NCI-H146 treated with DMSO at 0.1 percent for 48 hours (cell line): Measurements from ENCODE around the gene NFYA.
"Not testable (repeated sequence)": the region's sequence is repeated elsewhere in the genome, so short reads cannot be mapped to it uniquely, and the experiment has no call there.

Source experiments
- DNase-seq: peaks from one replicate; lab custom pipeline; 2025; ENCODE audit not compliant: unreplicated experiment; lab: John Stamatoyannopoulos, UW

Gene NFYA

DNA sequence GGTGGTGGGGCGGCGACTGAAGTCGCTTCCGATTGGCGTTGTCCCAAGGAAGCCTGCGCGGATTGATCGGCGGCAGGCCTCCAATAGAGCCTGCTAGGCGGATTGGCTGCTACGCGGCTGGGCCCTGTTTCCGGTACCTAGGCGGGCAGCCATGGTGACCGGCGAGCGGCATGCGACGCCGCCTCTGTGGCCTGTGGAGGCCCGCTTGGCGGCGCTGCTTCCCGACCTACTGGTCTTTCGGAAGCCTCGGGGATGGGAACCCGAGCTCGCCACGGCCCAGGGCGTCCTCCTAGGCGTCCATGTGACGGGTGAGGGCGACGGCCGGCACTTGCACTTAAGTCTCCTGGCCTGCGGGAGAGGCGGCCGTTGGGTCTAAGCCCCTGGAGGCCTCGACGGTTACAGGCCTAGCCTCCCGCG lies 28.1 kb downstream of the NFYA start:
- DNase-seq = no peak

DNA sequence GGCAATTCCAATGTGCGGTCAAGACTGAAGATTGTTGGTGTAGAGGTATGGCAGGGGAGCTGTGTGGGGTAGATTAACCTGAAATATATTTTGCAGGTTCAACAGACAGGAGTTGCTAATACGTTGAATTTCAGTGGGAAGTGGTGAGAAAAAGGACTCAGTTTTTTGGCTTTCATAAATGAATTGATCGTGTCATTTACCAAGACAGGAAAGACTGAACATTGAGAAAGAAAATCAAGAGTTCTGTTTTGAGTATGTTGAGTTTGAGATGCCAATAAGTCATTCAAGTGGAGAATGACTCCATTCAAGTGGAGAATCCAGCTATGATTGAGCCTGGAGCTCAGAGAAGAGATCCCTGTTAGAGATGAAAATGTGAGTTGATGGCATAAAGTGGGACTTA lies 31.1 kb downstream of the NFYA start:
- DNase-seq = no peak

DNA sequence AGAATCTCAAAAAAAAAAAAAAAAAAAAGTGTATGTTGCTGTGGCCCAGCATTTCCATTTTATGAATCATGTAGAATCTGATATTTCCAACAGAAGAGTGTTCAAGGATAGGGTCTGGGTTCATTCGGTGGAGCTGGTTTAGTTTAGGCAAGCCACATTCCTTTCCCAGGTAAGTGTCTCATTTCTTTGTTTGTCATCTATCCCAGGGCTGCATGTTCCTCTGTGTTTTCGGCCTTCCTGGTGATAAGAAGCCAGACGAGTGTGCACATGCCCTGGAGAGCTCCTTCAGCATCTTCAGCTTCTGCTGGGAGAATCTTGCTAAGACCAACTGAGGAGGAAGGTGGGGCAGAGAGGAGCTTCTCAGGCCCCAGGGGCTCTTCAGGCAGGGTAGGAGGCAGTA lies 38.2 kb downstream of the NFYA start:
- DNase-seq = no peak

DNA sequence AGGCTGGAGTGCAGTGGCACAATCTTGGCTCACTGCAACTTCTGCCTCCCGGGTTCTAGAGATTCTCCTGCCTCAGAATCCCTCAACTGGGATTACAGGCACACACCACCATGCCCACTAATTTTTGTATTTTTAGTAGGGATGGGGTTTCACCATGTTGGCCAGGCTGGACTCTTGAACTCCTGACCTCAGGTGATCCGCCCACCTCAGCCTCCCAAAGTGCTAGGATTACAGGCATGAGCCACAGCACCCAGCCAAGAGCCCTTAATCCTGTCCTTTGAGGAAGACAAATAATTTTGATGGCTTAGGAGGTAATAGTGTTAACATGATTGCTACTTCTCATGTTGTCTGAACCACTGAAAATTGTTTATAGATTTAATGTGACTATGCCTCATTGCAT lies 42.3 kb downstream of the NFYA start:
- not testable (repeated sequence) for DNase-seq

GRCh38 chr6:41119508-41119907 lies 46.7 kb downstream of the NFYA start:
- DNase-seq = no peak

DNA sequence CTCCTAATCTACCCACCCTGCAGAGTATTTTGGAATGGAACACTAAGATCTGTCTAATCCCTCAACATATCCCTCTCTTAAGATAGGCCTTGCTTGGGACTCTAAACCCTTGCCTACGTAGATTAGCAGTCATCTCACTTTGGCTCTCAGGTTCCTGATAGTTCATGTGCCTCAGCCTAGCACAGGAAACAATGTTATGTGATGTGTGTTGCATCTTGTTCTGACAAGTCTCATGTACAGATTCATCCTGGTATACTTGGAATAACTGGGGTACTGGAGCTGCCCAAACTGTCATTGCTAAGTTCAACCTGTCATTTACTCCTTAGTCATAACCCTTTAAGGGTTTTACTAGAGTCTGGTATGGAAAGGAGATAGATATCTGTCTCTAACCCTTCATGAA lies 47.3 kb downstream of the NFYA start:
- no peak for DNase-seq

GRCh38 chr6:41122373-41122772 lies 49.6 kb downstream of the NFYA start:
- DNase-seq = no peak

DNA sequence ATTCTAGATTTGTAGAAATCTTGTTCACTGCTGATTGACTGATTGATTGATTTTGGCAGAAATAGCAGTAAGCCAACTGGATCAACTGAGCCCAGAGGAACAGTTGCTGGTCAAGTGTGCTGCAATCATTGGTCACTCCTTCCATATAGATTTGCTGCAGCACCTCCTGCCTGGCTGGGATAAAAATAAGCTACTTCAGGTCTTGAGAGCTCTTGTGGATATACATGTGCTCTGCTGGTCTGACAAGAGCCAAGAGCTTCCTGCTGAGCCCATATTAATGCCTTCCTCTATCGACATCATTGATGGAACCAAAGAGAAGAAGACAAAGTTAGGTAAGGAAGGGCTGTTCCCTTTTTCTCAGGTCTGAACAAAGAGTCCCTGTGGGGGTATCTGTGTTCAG lies 50.1 kb downstream of the NFYA start:
- no peak for DNase-seq

- no peak for DNase-seq
These were observed 52.5 kb downstream of the NFYA start for GRCh38 chr6:41125282-41125681.

- peak; percentile 79 for DNase-seq
These were observed 59.5 kb downstream of the NFYA start for GRCh38 chr6:41132254-41132653.

DNA sequence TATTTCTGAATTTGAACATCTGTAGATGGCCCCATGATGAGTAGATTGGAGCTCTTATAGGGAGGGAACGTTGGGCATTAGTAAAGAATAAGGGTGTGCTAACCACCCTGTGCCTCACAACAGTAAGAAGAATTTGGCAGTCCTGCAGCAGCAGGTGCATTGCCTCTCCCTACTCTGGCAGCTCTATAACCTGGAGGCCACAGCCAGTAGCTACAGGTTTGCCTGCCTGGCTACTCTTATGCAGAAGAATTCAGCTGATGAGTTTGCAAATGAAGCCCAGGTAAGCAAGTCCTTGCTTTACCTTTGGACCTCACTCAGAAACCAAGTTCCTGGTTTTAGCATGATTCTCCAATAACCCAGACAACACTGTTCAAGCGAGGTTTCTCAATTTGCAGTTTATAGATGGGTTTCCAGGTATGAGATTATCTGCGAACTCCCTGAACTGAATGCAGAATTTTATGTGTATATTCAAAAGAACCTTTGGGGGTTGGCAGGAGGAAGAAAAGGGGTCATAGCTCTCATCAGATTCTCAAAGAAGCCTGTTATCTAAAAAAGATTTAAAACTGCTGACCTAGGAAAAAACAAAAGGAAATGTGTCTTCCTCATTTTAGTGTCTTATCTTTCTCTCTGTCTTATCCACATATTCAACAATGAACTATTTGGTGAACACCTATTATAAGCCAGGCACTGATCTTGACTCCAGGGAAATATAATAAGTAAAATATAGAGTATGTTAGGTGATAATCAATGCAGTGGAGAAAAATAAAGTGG lies 62.5 kb downstream of the NFYA start:
- DNase-seq = no peak

- DNase-seq = no peak
These were observed 64.1 kb downstream of the NFYA start for GRCh38 chr6:41136911-41137310.

- DNase-seq = no peak
These were observed 75.1 kb downstream of the NFYA start for GRCh38 chr6:41147917-41148316.
